Upper lobe of right lung (tissue), 1 donor: ENCODE results near the gene REX1BD. TPM values are rescaled to one million over a fixed set of nuclear protein-coding genes. Genes with fewer than 3 reads are reported as not detected.

Experiments
- ATAC-seq: fragments of 200-7000 bp; cut with Tn5 transposase; one replicate; pipeline ENCODE4 v1.9.1; 2020; ENCODE audit warnings: mild to moderate bottlenecking, moderate library complexity
- DNase-seq: peaks from one replicate; pipeline ENCODE4 v3.0.0-alpha.2; 2020
- H3K27ac ChIP-seq: fragments of 200-600 bp; one replicate; pipeline ENCODE4 v1.8.0; 2022
- H3K27me3 ChIP-seq: fragments of 200-600 bp; one replicate; pipeline ENCODE4 v1.8.0; 2022; ENCODE audit warnings: mild to moderate bottlenecking
- H3K36me3 ChIP-seq: fragments of 200-600 bp; one replicate; pipeline ENCODE4 v1.8.0; 2022
- H3K4me1 ChIP-seq: fragments of 200-600 bp; one replicate; pipeline ENCODE4 v1.8.0; 2022
- H3K4me3 ChIP-seq: fragments of 200-600 bp; one replicate; pipeline ENCODE4 v1.8.0; 2022; ENCODE audit warnings: mild to moderate bottlenecking
- H3K9me3 ChIP-seq: fragments of 200-600 bp; one replicate; pipeline ENCODE4 v1.8.0; 2022
- intact Hi-C: fragments of 100-400 bp; cut with DNase I; formaldehyde crosslinking; loops from one replicate; pipeline ENCODE4 v1.11.0; 2022
- total RNA-seq: library from RNA; stranded (reverse); fragmentation: NEBNext Ultra II Directional; extraction: Animal tissue kit (Norgen Biotek cat#: 25700); gene quantifications from one replicate; pipeline ENCODE4 v1.2.1, GENCODE V29; 2021
- TF ChIP-seq, protein P1 (sequence below): fragments of 200-600 bp; IDR thresholded peaks from one replicate; pipeline ENCODE4 v1.8.0; 2022; ENCODE audit warnings: antibody characterized with exemption
- donor health status: DM: no; HTN: yes; CAD: no; lungs with severe emphysema.

The REX1BD gene
- total RNA-seq, 1 donor from 2014 or later = 57.1 TPM

DNA sequence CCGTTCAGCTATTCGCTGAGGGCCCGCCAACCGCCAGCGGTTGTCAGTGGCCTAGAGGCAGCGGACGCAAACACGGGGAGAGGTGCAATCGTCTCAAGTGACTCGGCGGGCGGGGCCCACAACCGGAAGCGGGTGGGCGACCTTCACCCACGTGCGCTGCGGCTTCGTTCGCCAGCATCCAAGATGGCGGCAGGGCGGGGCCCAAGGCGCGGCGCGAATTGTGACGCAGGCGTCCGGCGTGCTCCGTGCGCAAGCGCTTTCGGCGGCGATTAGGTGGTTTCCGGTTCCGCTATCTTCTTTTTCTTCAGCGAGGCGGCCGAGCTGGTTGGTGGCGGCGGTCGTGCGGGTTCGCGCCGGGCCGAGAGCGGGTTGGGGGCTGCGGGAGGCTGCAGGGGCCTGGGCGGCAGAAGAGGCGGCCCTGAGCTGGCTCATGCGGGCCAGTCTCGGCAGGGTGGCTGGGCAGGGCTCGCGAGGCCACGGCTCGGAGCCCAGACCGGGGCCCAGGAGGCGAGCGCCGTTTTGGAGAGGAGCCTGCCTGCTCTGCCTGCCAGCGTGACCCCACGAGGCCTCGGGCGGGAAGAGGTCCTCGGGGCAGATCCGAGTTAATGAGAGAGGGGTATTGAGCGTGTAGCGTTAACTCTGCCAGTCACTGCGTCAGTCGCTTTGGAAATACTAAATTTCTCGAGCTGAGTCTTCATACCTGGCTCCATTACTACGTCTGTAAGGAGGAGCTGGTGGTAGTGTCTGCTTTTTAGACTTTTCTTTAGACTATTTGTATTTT is 16.8 kb upstream of the REX1BD start, which contains the start of gene UBA52:
Gene UBA52, plus strand, starts transcription at position 294 of the 781 bp plus-strand sequence. CDS start 1,444 bp downstream, outside the sequence.
- intact Hi-C loops = no loop called here
- DNase-seq = peak; percentile 99
- peak; percentile 98 for ATAC-seq
- H3K27ac ChIP-seq = peak within 1 kb of the TSS; percentile 96
- H3K9me3 ChIP-seq = no peaks in the 10 kb centered on the region
- TF ChIP-seq, protein P1, sequence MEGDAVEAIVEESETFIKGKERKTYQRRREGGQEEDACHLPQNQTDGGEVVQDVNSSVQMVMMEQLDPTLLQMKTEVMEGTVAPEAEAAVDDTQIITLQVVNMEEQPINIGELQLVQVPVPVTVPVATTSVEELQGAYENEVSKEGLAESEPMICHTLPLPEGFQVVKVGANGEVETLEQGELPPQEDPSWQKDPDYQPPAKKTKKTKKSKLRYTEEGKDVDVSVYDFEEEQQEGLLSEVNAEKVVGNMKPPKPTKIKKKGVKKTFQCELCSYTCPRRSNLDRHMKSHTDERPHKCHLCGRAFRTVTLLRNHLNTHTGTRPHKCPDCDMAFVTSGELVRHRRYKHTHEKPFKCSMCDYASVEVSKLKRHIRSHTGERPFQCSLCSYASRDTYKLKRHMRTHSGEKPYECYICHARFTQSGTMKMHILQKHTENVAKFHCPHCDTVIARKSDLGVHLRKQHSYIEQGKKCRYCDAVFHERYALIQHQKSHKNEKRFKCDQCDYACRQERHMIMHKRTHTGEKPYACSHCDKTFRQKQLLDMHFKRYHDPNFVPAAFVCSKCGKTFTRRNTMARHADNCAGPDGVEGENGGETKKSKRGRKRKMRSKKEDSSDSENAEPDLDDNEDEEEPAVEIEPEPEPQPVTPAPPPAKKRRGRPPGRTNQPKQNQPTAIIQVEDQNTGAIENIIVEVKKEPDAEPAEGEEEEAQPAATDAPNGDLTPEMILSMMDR = no peak
- H3K36me3 ChIP-seq = peaks cover 63% of the 10 kb centered on the region
- peak within 1 kb of the TSS; percentile 95 for H3K4me3 ChIP-seq
- no peaks in the 10 kb centered on the region for H3K27me3 ChIP-seq
- peaks cover 12% of the 10 kb centered on the region for H3K4me1 ChIP-seq

DNA sequence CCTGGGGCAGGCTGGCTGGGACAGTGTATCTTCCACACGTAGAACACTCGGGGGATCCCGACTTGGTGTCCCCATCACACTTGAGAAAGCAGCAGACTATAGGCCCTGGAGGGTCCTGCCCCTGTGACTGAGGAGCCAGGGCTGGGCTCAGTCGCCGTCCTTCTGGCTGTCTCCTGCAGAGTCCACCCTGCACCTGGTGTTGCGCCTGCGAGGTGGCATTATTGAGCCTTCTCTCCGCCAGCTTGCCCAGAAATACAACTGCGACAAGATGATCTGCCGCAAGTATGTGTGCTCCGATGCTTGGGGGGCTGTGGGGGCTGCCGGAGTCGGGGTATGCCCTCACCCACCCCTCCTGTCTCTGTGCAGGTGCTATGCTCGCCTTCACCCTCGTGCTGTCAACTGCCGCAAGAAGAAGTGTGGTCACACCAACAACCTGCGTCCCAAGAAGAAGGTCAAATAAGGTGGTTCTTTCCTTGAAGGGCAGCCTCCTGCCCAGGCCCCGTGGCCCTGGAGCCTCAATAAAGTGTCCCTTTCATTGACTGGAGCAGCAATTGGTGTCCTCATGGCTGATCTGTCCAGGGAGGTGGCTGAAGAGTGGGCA is 13.8 kb upstream of the REX1BD start:
- intact Hi-C loops = no loop called here

DNA sequence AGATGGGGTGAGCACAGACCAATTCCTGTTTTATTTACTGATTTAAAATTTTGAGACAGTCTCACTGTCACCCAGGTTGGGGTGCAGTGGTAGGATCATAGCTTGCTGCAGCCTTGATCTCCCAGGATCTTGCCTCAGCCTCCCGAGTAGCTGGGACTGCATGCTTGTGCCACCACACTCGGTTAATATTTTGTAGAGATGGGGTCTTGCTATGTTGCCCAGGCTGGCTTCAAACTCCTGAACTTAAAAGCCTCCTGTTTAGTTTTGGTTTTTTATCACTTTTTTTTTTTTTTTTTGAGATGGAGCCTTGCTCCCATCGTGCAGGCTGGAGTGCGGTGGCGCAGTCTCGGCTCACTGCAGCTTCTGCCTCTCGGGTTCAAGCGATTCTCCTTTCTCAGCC is 12.2 kb upstream of the REX1BD start:
- no peak for ATAC-seq
- Histone ChIP-seq H3K9me3 (no peaks in the 10 kb centered on the region), H3K4me3 (no peak overlapping the region), H3K27ac (no peak overlapping the region), H3K27me3 (no peaks in the 10 kb centered on the region), H3K4me1 (peaks cover 12% of the 10 kb centered on the region), H3K36me3 (peaks cover 43% of the 10 kb centered on the region)
- TF ChIP-seq, protein P1 = no peak
- DNase-seq = no peak
- intact Hi-C loops = no loop called here

More for the DNA sequence above, 13.8 kb upstream of the REX1BD start:
- DNase-seq (no peak), ATAC-seq (no peak)
- Histone ChIP-seq H3K4me1 (peaks cover 12% of the 10 kb centered on the region), H3K27me3 (no peaks in the 10 kb centered on the region), H3K9me3 (no peaks in the 10 kb centered on the region), H3K36me3 (peaks cover 45% of the 10 kb centered on the region), H3K4me3 (no peak overlapping the region), H3K27ac (no peak overlapping the region)
- TF ChIP-seq, protein P1 = no peak

DNA sequence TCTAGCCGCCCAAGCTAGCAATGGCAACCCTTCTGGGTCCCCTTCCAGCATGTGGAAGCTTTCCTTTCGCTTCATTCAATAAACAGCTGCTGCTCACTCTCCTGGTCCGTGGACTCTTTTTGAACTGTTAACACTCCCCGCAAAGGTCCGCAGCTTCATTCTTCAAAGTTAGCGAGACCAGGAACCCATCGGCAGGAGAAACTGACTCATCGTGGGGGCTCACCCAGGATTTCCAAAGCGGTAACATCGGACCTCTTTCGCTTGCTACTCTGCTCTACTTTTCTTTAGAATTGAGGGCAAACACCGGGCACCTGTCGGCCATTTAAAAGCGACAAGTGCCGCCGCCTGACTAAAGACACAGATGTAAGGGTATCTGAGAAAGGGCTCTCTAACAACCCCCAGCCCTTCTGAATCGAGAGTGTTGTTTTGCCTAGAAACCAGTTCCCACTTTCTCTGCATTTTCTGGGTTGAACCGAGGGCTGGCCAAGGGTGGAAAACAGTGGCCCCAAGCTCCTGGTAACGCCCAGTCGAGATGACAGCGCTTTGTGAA is 11.2 kb upstream of the REX1BD start:
- DNase-seq (no peak), ATAC-seq (no peak)
- Histone ChIP-seq H3K27ac (no peak overlapping the region), H3K36me3 (peaks cover 43% of the 10 kb centered on the region), H3K27me3 (no peaks in the 10 kb centered on the region), H3K9me3 (no peaks in the 10 kb centered on the region), H3K4me1 (peaks cover 10% of the 10 kb centered on the region), H3K4me3 (no peak overlapping the region)
- intact Hi-C loops = no loop called here
- TF ChIP-seq, protein P1 = no peak

DNA sequence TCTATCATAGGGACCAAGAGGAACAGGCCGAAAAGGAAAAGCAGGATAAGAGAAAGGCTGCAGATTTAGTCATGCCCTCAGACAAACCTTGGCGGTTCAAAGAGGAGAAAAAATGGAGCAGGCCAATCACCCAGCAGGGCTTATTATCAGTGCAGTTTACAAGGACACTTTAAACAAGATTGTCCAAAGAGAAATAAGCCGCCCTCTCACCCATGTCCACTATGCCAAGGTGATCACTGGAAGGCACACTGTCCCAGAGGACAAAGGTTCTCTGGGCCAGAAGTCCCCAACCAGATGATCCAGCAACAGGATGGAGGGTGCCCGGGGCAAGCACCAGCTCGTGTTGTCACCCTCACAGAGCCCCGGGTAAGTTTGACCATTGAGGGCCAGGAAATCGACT is 8.3 kb upstream of the REX1BD start:
- no peak overlapping the region for H3K4me3 ChIP-seq
- H3K9me3 ChIP-seq = no peaks in the 10 kb centered on the region
- H3K27ac ChIP-seq = no peak overlapping the region
- peaks cover 23% of the 10 kb centered on the region for H3K36me3 ChIP-seq
- intact Hi-C loops = no loop called here
- H3K27me3 ChIP-seq = no peaks in the 10 kb centered on the region
- no peaks in the 10 kb centered on the region for H3K4me1 ChIP-seq
- no peak for ATAC-seq
- DNase-seq = no peak
- TF ChIP-seq, protein P1 = no peak
